Mucosa of rectum (tissue), 2 donors: Measurements from ENCODE around the gene DIABLO.

Experiments
- H3K27ac ChIP-seq, 2 donors: one replicate each; pipeline ENCODE4 v1.7.0; 2013; ENCODE audit warnings: inconsistent platforms in 2 of 2, low read depth in 2 of 2, low read length in 2 of 2
- H3K27me3 ChIP-seq, 2 donors: one replicate each; pipeline ENCODE4 v1.7.0; 2013; ENCODE audit warnings: low read length in 2 of 2; ENCODE audit not compliant: control insufficient read depth in 2 of 2, insufficient read depth in 2 of 2
- H3K36me3 ChIP-seq, 2 donors: one replicate each; pipeline ENCODE4 v1.7.0; 2013; ENCODE audit warnings: low read length in 2 of 2; ENCODE audit not compliant: control insufficient read depth in 2 of 2, insufficient read depth in 2 of 2
- H3K4me1 ChIP-seq, 2 donors: one replicate each; pipeline ENCODE4 v1.7.0; 2013; ENCODE audit warnings: low read length in 2 of 2, mild to moderate bottlenecking in 1 of 2; ENCODE audit not compliant: control insufficient read depth in 2 of 2, insufficient read depth in 2 of 2
- H3K4me3 ChIP-seq, 2 donors: one replicate each; pipeline ENCODE4 v1.7.0; 2013; ENCODE audit warnings: low read length in 2 of 2
- H3K9ac ChIP-seq, 2 donors: one replicate each; pipeline ENCODE4 v1.7.0; 2013; ENCODE audit warnings: low read length in 2 of 2, low read depth in 1 of 2, mild to moderate bottlenecking in 1 of 2
- H3K9me3 ChIP-seq, 2 donors: one replicate each; pipeline ENCODE4 v1.7.0; 2013; ENCODE audit warnings: low read length in 2 of 2; ENCODE audit not compliant: control insufficient read depth in 2 of 2
- donor health status: healthy.
- donor health status: Normal muscosa, but diverticular disease.

The DIABLO gene

DNA sequence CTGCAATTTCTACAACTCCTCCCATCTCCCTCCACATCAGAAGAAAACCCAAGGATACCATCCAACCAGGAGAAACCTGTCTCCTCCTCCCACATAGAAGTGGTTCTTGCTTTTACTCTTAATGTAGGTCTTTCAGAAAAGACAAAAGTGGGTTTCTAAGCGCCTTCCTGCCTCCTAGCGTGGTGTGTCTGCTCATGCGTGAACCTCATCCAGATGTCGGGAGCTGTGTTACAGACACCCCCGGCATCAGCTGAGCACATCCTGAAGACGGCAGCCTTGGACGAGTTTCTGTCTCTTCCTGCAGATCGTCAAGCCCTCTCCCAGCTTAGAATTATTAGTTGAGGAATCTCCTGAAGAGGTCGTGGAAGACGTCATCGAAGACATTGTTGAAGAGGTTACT, 33.4 kb downstream of the DIABLO start:
- Histone ChIP-seq H3K9ac (no peak overlapping the region), H3K27me3 (peaks cover 0 to 1% of the 10 kb centered on the region in 2 donors), H3K9me3 (no peaks in the 10 kb centered on the region), H3K4me3 (no peak overlapping the region), H3K4me1 (peaks cover 0 to 6% of the 10 kb centered on the region in 2 donors), H3K27ac (no peak overlapping the region), H3K36me3 (no peaks in the 10 kb centered on the region)

DNA sequence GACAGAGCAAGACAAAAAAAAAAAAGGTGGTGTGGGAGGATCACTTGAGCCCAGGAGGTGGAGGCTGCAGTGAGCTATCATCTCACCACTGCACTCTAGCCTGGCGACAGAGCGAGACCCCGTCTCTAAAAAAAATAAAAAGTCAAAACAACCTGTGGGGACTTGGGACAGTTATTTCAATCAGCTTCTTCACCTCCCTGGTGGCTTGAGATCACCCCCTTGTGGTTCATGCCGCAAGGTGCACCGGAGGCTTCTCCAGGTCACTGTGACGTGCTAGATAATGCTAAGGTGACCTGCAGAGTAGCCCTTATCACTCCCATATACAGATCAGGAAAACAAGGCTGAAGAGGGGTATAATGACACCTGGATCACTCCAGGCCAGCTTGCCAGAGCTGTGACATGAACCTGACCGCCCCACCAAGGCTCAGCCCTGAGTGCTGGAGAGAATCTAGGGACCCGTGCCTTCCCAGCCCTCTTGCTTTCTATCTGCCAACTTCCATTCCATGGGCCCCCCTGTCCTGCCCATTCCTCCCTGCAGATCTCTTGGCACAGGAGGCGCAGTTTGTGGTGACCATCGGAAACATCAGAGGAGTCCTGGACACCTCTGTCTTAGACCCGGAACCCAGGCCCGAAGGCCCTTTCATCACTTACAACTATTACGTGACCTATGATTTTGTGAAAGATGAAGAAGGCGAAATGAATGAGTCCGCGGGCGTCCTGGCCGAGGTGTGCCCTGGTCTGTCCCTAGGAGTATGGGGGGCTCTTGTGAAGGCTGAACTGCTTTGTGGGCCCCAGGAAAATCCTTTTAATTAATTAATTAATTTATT, 34.8 kb downstream of the DIABLO start:
- H3K4me3 ChIP-seq, result no peak overlapping the region
- H3K36me3 ChIP-seq, result no peaks in the 10 kb centered on the region
- no peak overlapping the region for H3K9ac ChIP-seq
- H3K27ac ChIP-seq, result no peak overlapping the region
- H3K9me3 ChIP-seq, result no peaks in the 10 kb centered on the region
- peaks cover 0 to 6% of the 10 kb centered on the region in 2 donors for H3K4me1 ChIP-seq
- no peaks in the 10 kb centered on the region for H3K27me3 ChIP-seq

DNA sequence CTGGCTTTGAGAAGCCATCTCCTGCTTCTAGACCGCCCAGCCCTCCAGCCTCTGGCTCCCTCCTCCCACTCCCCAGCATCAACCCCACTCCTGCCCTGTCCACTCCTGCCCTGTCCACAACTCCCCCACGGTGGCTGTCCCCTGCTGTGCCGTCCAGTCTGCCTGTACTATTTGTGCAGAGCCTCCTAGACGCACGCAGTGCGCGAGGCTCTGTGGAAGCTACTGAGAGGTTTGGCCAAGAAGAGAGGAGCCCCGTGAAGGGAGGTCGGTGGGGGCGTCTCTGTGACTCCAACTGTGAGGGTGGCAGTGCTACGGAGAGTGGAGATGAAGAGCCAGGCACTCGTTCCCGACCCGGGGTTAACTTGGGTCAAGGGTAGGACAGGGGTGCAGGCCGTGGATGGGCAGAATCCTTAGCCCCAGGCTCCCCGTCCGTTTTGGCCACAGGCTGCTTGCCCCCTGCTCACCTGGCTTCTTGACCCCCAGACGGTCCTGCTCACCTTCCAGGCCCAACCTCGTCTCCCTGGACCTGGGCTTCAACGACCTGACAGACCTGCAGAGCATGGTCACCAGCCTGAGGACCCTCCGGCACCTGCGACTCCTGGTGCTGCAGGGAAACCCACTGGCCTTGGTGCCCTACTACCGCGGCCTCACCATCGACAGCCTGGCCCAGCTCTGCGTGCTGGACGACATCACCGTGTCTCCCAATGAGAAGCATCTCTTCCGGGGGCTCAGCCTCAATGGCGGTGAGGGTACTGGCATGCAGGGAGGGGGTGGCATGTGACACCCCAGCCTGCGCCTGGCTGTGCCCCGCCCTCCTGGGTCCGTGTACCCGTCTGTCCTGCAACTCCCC, 36.0 kb downstream of the DIABLO start:
- Histone ChIP-seq H3K27me3 (no peaks in the 10 kb centered on the region), H3K4me3 (no peak overlapping the region), H3K9ac (no peak overlapping the region), H3K36me3 (no peaks in the 10 kb centered on the region), H3K27ac (no peak overlapping the region), H3K9me3 (no peaks in the 10 kb centered on the region), H3K4me1 (peaks cover 0 to 2% of the 10 kb centered on the region in 2 donors)

DNA sequence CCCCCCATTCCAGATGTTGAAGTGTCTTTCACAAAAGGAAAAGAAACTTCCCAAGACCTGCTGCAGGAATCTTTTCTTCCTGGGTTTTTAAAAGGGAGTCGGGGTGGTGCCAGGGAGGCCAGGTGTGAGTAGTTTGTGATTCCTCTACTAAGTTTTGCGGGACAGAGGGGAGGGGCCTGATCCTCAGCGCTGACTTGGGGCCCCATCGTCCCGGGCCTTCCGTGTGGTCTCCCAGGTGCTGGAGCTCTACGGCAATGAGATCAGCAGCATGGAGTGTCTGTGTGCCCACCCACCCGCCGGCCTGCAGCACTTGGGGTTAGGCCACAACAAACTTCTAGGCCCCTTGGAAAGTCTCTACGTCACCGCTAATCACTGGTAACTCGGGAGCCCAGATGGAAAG, 38.4 kb downstream of the DIABLO start:
- H3K9ac ChIP-seq, result no peak overlapping the region
- no peaks in the 10 kb centered on the region for H3K9me3 ChIP-seq
- H3K4me1 ChIP-seq, result peaks cover 2 to 4% of the 10 kb centered on the region in 2 donors
- no peaks in the 10 kb centered on the region for H3K36me3 ChIP-seq
- no peak overlapping the region for H3K4me3 ChIP-seq
- no peaks in the 10 kb centered on the region for H3K27me3 ChIP-seq
- no peak overlapping the region for H3K27ac ChIP-seq

DNA sequence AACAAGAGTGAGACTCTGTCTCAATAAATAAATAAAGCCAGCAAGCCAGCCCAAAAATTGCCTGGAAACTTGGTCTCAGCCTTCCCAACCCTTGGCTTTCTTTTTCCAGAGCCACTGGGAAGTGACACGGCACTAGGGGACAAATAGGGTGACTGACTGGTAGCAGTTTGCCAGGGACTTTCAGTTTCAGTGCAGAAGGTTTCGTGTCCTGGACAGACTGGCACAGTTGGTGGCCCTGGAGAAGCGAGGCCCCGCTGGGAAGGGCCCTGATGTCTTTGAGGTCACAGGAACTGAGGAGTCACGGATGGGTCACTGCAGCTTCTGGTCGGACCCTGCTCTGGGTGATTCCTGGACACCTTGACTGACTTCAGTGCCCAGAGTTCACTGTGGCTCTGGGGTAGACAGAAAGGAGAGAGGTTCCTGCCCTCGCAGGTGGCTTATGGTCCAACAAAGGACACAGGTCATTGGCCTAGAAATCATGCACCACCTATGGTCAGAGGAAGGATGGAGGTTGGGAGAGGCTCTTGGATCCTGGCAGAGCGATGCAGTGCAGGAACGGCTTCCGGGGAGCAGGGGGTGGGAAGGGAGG, 40.3 kb downstream of the DIABLO start:
- no peak overlapping the region for H3K4me3 ChIP-seq
- H3K27me3 ChIP-seq, result no peaks in the 10 kb centered on the region
- peaks cover 2 to 4% of the 10 kb centered on the region in 2 donors for H3K4me1 ChIP-seq
- H3K9me3 ChIP-seq, result no peaks in the 10 kb centered on the region
- H3K27ac ChIP-seq, result no peak overlapping the region
- no peaks in the 10 kb centered on the region for H3K36me3 ChIP-seq
- no peak overlapping the region for H3K9ac ChIP-seq

DNA sequence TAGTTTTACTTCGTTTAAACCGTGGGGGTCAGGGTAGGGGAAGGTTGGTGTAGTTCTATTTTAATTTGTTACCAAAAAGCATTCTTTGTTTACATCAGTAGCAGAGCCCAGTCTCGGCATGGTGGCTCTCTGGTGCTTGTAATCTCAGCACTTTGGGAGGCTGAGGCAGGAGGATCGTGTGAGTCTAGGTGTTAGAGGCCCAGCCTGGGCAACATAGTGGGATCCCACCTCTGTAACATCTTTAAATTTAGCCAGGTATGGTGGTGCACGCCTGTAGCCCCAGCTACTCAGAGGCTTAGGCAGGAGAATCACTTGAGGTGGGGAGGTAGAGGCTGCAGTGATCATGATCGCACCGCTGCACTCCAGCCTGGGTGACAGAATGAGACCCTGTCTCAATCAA, 40.8 kb downstream of the DIABLO start:
- Histone ChIP-seq H3K27me3 (no peaks in the 10 kb centered on the region), H3K4me1 (peaks cover 2 to 4% of the 10 kb centered on the region in 2 donors), H3K9ac (no peak overlapping the region), H3K9me3 (no peaks in the 10 kb centered on the region), H3K4me3 (no peak overlapping the region), H3K27ac (no peak overlapping the region), H3K36me3 (no peaks in the 10 kb centered on the region)

DNA sequence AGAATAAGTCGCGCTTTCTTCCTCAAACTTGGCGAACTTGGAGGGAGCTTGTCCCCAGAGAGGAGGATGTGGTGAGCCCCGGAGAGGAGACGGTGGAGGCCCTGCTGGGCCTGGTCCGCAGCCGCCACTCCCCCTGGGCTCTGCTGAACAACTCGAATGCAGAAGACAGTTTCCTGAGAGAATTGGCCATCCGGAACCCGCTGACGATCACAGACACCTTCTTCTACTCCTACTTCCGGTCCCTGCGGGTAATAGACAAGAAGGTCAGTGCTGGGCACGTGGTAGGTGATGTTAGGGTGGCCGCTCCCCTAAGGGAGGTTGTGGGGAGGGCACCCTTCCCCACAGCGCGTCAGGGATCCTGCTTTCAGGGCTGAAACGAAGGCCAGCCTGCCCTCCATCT, 41.3 kb downstream of the DIABLO start:
- no peaks in the 10 kb centered on the region for H3K9me3 ChIP-seq
- peaks cover 2 to 4% of the 10 kb centered on the region in 2 donors for H3K4me1 ChIP-seq

DNA sequence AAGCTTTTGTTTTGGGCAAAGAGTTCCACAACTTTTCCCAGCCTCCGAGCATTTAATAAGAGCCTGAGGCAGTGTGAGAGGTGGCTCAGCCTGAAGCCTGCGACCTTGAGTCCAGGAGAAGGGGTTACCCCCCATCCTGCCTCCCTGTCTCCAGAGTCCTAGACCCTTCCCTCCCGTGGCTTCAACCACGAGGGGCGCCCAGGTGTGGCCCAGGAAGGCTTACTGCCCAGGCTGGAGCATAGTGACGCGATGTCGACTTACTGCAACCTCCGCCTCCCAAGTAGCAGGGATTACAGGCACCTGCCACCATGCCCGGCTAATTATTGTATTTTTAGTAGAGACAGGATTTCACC, 42.3 kb downstream of the DIABLO start:
- Histone ChIP-seq H3K9me3 (no peaks in the 10 kb centered on the region), H3K9ac (peak overlapping the region in 1 of 2 donors; percentile 36), H3K27ac (no peak overlapping the region), H3K36me3 (no peaks in the 10 kb centered on the region), H3K4me1 (peaks cover 2 to 4% of the 10 kb centered on the region in 2 donors), H3K4me3 (peak overlapping the region; percentile 57 to 66), H3K27me3 (no peaks in the 10 kb centered on the region)

More for the DNA sequence above, 41.3 kb downstream of the DIABLO start:
- H3K4me3 ChIP-seq, result no peak overlapping the region
- no peaks in the 10 kb centered on the region for H3K36me3 ChIP-seq
- H3K27me3 ChIP-seq, result no peaks in the 10 kb centered on the region
- no peak overlapping the region for H3K9ac ChIP-seq
- no peak overlapping the region for H3K27ac ChIP-seq

DNA sequence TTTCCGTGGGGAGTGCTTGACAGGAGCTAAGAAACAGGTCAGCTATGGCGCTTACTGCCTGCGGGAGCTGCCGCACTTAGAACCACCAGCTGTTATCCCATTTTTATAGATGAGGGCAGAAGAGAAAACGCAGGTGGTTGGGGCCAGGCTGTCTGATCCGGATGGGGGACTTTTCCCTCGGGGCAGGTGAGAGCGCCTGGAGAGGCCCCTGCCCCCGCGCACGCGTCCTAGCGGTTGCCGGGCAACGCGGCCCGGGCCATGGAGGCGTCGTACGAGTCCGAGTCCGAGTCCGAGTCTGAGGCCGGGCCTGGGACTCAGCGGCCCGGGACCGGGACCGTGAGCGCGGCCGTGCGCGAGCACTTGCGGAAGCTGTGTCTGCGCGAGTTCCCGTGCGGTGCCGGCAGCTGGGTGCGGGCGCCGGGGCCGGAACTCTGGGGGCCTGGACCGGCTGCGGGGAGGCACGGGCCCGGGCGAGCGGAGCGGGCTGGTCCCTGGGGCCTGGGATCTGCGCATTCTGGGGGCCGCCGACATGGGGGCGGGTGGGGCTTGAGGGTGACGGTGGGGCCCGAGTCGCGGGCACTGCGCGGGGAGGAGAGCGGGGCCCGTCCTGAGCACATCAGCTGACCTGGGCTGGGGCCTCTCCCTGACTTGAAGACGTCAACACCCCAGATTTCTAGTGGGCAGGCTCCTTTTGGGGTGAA, 42.8 kb downstream of the DIABLO start, which contains the start of gene LRRC43:
LRRC43 (plus strand) TSS at position 237 of the 701 bp plus-strand sequence; CDS start at position 259, 22 bp downstream.
- Histone ChIP-seq H3K4me3 (peak within 1 kb of the TSS; percentile 57 to 66), H3K36me3 (no peaks in the 10 kb centered on the region), H3K27ac (no peak within 1 kb of the TSS), H3K27me3 (no peaks in the 10 kb centered on the region), H3K4me1 (peaks cover 2 to 4% of the 10 kb centered on the region in 2 donors), H3K9ac (peak within 1 kb of the TSS in 1 of 2 donors; percentile 36), H3K9me3 (no peaks in the 10 kb centered on the region)
